ENCODE measurements around the gene ACAA2. TPM values are rescaled to one million over a fixed set of nuclear protein-coding genes. Genes with fewer than 3 reads are reported as not detected.

Gene ACAA2, protein sequence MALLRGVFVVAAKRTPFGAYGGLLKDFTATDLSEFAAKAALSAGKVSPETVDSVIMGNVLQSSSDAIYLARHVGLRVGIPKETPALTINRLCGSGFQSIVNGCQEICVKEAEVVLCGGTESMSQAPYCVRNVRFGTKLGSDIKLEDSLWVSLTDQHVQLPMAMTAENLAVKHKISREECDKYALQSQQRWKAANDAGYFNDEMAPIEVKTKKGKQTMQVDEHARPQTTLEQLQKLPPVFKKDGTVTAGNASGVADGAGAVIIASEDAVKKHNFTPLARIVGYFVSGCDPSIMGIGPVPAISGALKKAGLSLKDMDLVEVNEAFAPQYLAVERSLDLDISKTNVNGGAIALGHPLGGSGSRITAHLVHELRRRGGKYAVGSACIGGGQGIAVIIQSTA
- total RNA-seq (2014; rRNA removed; shearing (Covaris generic)): 152 and 157 TPM in 2 replicates

- DNase-seq (ENCODE audit: low spot score): peak; percentile 83
- in situ Hi-C loops (cut with HindIII; ENCODE audit: low sequenced_read_pairs): no loop called here
Observed at GRCh38 chr18:49813319-49814146, at the start of gene ACAA2. Gene ACAA2, minus strand, starts transcription at chr18:49813533. Its CDS starts 49 bp downstream, at chr18:49813484.

- DNase-seq (ENCODE audit: low spot score): peak; percentile 94
- in situ Hi-C loops (cut with HindIII; ENCODE audit: low sequenced_read_pairs): no loop called here
Observed at GRCh38 chr18:49862656-49863385, 49.5 kb upstream of the ACAA2 start.

DNA sequence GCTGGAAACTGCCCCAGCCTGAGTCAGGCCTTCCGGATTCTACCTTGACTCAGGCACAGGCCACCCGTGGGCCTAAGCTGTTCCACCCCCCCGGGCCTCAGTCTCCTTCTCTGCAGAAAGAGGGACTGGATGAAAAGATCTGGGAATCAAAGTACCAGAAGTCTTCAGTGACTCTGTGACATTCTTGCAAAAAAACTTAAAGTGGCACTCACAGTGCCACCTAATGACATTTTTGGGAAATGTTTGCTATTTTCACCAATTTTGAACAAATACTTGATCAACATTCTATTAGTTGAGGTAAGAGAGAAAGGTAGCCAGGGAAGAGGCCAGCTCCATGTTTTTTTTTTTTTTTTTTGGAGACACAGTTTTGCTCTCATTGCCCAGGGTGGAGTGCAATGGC, 48.3 kb upstream of the ACAA2 start:
- in situ Hi-C loops (cut with HindIII; ENCODE audit: low sequenced_read_pairs): no loop called here
- DNase-seq (ENCODE audit: low spot score): peak; percentile 54

GRCh38 chr18:49859725-49860124, 46.4 kb upstream of the ACAA2 start:
- in situ Hi-C loops (cut with HindIII; ENCODE audit: low sequenced_read_pairs): no loop called here

GRCh38 chr18:49859021-49859359, 45.7 kb upstream of the ACAA2 start:
- in situ Hi-C loops (cut with HindIII; ENCODE audit: low sequenced_read_pairs): no loop called here
- DNase-seq (ENCODE audit: low spot score): no peak

More at GRCh38 chr18:49859725-49860124, 46.4 kb upstream of the ACAA2 start:
- no peak for DNase-seq (ENCODE audit: low spot score)

GRCh38 chr18:49858309-49859020, 45.1 kb upstream of the ACAA2 start:
- in situ Hi-C loops (cut with HindIII; ENCODE audit: low sequenced_read_pairs): no loop called here
- DNase-seq (ENCODE audit: low spot score): peak; percentile 56

DNA sequence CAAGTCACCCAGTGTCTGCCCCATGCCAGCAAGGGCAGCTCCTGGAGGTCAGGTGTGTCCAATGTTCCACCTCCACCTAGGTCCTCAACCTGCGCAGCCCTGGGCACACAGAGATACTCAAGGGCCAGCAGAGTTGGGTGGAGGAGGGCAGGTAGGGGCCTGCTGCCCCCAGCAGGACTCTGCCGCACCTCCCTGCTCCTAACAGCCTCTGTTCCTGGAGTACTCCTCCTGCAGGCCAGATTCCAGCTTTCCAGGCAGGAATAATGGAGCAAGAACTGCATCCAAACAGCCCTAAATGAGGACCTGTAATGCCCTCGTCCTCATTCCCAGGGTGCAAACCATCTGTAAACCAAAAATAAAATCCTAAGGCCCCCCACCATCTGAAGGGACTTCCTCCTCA, 44.4 kb upstream of the ACAA2 start:
- in situ Hi-C loops (cut with HindIII; ENCODE audit: low sequenced_read_pairs): no loop called here

DNA sequence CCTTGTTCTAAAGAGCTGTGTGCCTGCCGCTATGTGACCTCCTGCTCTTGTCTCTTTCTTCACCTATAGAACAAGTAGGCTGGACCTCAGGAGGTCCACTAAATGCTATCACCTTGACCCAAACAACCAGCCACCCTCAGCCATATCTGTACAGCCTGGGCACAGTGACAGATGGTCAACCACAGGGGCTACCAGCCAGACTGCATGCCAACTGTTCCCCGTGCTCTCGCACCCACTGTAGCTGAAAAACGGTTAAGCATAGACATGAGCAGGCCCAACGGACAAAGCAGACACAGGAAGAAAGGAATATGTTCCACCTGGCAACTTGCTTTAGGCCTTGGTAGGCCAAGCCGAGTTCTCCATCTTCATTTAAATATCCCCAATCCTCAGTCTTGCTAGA, 43.2 kb upstream of the ACAA2 start:
- DNase-seq (ENCODE audit: low spot score): peak; percentile 74
- in situ Hi-C loops (cut with HindIII; ENCODE audit: low sequenced_read_pairs): no loop called here

More for the DNA sequence above, 44.4 kb upstream of the ACAA2 start:
- DNase-seq (ENCODE audit: low spot score): no peak

GRCh38 chr18:49855711-49856415, 42.5 kb upstream of the ACAA2 start:
- in situ Hi-C loops (cut with HindIII; ENCODE audit: low sequenced_read_pairs): no loop called here
- DNase-seq (ENCODE audit: low spot score): peak; percentile 36

GRCh38 chr18:49854681-49855080, 41.3 kb upstream of the ACAA2 start:
- in situ Hi-C loops (cut with HindIII; ENCODE audit: low sequenced_read_pairs): no loop called here
- DNase-seq (ENCODE audit: low spot score): no peak

GRCh38 chr18:49853436-49853835, 40.1 kb upstream of the ACAA2 start:
- in situ Hi-C loops (cut with HindIII; ENCODE audit: low sequenced_read_pairs): no loop called here
- DNase-seq (ENCODE audit: low spot score): no peak

GRCh38 chr18:49853011-49853410, 39.7 kb upstream of the ACAA2 start:
- DNase-seq (ENCODE audit: low spot score): no peak
- in situ Hi-C loops (cut with HindIII; ENCODE audit: low sequenced_read_pairs): no loop called here

DNA sequence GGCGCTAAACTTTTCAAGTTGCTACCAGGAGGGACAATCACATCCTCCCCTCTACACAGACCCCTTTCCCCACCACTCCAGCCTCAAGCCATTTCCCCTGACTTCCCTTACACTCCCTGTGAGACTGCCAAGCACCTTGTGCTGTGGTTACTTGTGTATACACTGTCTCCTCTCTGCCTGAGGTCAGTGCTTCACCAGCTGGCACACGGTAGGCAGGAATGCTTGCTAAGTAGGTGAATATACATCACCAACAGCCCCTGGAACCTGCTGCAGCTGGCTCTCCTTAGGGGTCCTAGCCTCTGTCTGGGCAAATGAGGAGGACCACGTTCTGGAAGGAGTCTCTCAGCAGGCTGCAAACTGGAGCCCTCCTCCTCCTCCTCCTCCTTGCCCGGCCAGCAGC, 38.3 kb upstream of the ACAA2 start:
- in situ Hi-C loops (cut with HindIII; ENCODE audit: low sequenced_read_pairs): no loop called here
- DNase-seq (ENCODE audit: low spot score): no peak

GRCh38 chr18:49850636-49851035, 37.3 kb upstream of the ACAA2 start:
- DNase-seq (ENCODE audit: low spot score): no peak
- in situ Hi-C loops (cut with HindIII; ENCODE audit: low sequenced_read_pairs): no loop called here

GRCh38 chr18:49849331-49850217, 36.2 kb upstream of the ACAA2 start:
- peak; percentile 66 for DNase-seq (ENCODE audit: low spot score)
- in situ Hi-C loops (cut with HindIII; ENCODE audit: low sequenced_read_pairs): no loop called here

DNA sequence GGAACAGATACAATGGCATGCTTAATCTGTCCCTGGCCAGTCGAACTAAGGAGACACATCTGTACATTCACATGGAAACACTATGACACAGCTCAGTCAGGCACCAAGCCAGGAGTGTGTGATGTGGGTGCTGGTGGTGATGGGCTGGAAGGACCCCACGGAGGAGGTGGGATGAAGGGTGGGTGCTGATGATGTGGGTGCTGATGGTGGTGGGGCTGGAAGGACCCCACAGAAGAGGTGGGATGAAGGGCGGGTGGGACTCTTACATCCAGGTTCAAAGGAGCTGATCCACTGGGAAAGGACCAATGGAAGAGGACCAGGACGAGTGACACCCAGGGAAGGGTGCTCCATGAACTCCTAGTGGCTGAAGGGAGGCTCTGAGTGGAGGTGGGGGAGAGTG, 34.8 kb upstream of the ACAA2 start:
- in situ Hi-C loops (cut with HindIII; ENCODE audit: low sequenced_read_pairs): no loop called here
- DNase-seq (ENCODE audit: low spot score): no peak

DNA sequence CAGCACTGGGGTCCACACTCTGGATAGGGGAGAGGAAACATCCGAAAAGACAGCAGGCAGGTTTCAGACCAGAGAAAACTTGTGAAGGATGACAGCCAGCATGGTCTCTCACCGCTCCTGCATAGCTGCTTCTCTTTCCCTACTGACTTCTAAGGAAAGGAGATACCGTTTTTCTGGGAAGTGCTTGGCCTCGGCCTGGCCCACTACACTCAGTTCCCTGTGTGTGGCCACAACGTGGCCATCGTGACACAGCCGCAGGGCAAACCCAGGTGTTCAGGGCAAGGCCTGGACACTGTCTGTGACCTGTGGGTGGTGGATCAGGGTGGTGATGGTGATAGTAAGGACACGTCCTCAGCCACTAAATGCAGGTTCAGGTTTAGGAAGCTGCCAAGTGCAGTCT, 34.2 kb upstream of the ACAA2 start:
- no peak for DNase-seq (ENCODE audit: low spot score)
- in situ Hi-C loops (cut with HindIII; ENCODE audit: low sequenced_read_pairs): no loop called here
